HepG2 (cell line): ENCODE measurements around the gene CRLF1. TPM values are rescaled to one million over a fixed set of nuclear protein-coding genes. Genes with fewer than 3 reads are reported as not detected.

Source experiments
- AHR ChIP-seq: IDR thresholded peaks from 2 replicates; pipeline ENCODE4 v1.6.1; 2018; ENCODE audit warnings: missing genetic modification reagents, missing compliant biosample characterization
- ARID5B ChIP-seq: IDR thresholded peaks from 2 replicates; pipeline ENCODE4 v1.4.0; 2020; ENCODE audit warnings: mild to moderate bottlenecking, missing genetic modification reagents
- CBFB ChIP-seq: sonication (generic); formaldehyde crosslinking; IDR thresholded peaks from 2 replicates; pipeline ENCODE4 v1.4.0; 2020; ENCODE audit warnings: missing genetic modification reagents
- CEBPZ ChIP-seq: IDR thresholded peaks from 2 replicates; pipeline ENCODE4 v1.6.1; 2012; ENCODE audit warnings: low read length, improper control_type of control experiment
- GABPB1 ChIP-seq: IDR thresholded peaks from 2 replicates; pipeline ENCODE4 v1.6.1; 2016; ENCODE audit warnings: mild to moderate bottlenecking, missing genetic modification reagents, moderate library complexity, missing compliant biosample characterization
- HNRNPLL ChIP-seq: fragments of 200-400 bp; formaldehyde crosslinking; IDR thresholded peaks from 2 replicates; pipeline ENCODE4 v1.6.1; 2017; ENCODE audit warnings: mild to moderate bottlenecking, low read depth, low read length; ENCODE audit not compliant: poor library complexity, severe bottlenecking
- KAT8 ChIP-seq: IDR thresholded peaks from 2 replicates; pipeline ENCODE4 v1.6.1; 2016; ENCODE audit warnings: missing genetic modification reagents, missing compliant biosample characterization
- MIER2 ChIP-seq: IDR thresholded peaks from 2 replicates; pipeline ENCODE4 v1.6.1; 2016; ENCODE audit warnings: missing biosample characterization, missing genetic modification reagents
- MYPOP ChIP-seq: sonication (generic); formaldehyde crosslinking; IDR thresholded peaks from 2 replicates; pipeline ENCODE4 v1.8.1; 2023; ENCODE audit warnings: mild to moderate bottlenecking, moderate library complexity, missing genetic modification reagents
- NR2F6 ChIP-seq, 2 experiments: IDR thresholded peaks; 2 replicates each; pipeline ENCODE4 v1.6.1; 2016; ENCODE audit warnings: antibody characterized with exemption in 1 of 2, mild to moderate bottlenecking in 1 of 2
- POLR2A ChIP-seq, 2 experiments: IDR thresholded peaks; 2 replicates each; pipeline ENCODE4 v1.6.1; 2011; ENCODE audit warnings: low read depth in 2 of 2, low read length in 2 of 2, mild to moderate bottlenecking in 1 of 2, moderate library complexity in 1 of 2; ENCODE audit not compliant: insufficient read depth in 1 of 2
- RARA ChIP-seq: IDR thresholded peaks from 2 replicates; pipeline ENCODE4 v1.6.1; 2016; ENCODE audit warnings: missing genetic modification reagents, missing compliant biosample characterization
- RXRA ChIP-seq: sonication (generic); formaldehyde crosslinking; IDR thresholded peaks from 2 replicates; pipeline ENCODE4 v1.5.1; 2020; ENCODE audit warnings: missing genetic modification reagents
- TEAD3 ChIP-seq: optimal IDR thresholded peaks from 2 replicates; pipeline ENCODE3; 2016; ENCODE audit warnings: borderline replicate concordance
- THRA ChIP-seq: sonication (generic); formaldehyde crosslinking; IDR thresholded peaks from 2 replicates; pipeline ENCODE4 v1.4.0; 2020; ENCODE audit warnings: missing genetic modification reagents, borderline replicate concordance
- ZBTB43 ChIP-seq: sonication (generic); formaldehyde crosslinking; conservative IDR thresholded peaks from 2 replicates; pipeline ENCODE4 v1.4.0; 2020; ENCODE audit warnings: missing genetic modification reagents
- ZNF383 ChIP-seq: sonication (generic); formaldehyde crosslinking; IDR thresholded peaks from 2 replicates; pipeline ENCODE4 v1.4.0; 2020; ENCODE audit warnings: missing genetic modification reagents, mild to moderate bottlenecking, borderline replicate concordance
- ZNF441 ChIP-seq: sonication (generic); formaldehyde crosslinking; IDR thresholded peaks from 2 replicates; pipeline ENCODE4 v1.7.0; 2021; ENCODE audit warnings: missing genetic modification reagents, borderline replicate concordance
- ZNF496 ChIP-seq: sonication (generic); formaldehyde crosslinking; IDR thresholded peaks from 2 replicates; pipeline ENCODE4 v1.8.1; 2023; ENCODE audit warnings: mild to moderate bottlenecking, moderate library complexity, missing genetic modification reagents; ENCODE audit not compliant: insufficient replicate concordance
- polyA plus RNA-seq, 8 experiments: library from polyadenylated mRNA; depleted of rRNA in 3 of 8; stranded (reverse) in 7 of 8; unstranded in 1 of 8; fragments of >200 nt; fragmentation: Illumina TruSeq in 4 of 8; extraction: Trizol in 4 of 8; gene quantifications; 2 replicates each; pipeline versions ENCODE4 v1.2.1 to v1.2.3, GENCODE V29; 2011 to 2016; ENCODE audit warnings: low read depth in 4 of 8, missing spikeins in 1 of 8, mixed read lengths in 1 of 8; ENCODE audit not compliant: insufficient read depth in 1 of 8
- total RNA-seq, 5 experiments: library from RNA; depleted of rRNA; stranded (reverse); fragments of >200 nt; fragmentation: Illumina TruSeq; extraction: Trizol; gene quantifications; 2 replicates each; pipeline ENCODE4 v1.2.3, GENCODE V29; 2016; ENCODE audit warnings: low read depth in 1 of 5

The CRLF1 gene
- total and polyA plus RNA-seq, 2 of the 13 experiments (the other 11 are each of a cell fraction or from before 2014, with no cell fraction given): 217 to 296 TPM

- TF ChIP-seq ZBTB43 (no peak), MIER2 (CRISPR knock-in tag) (no peak), ZNF383 (CRISPR knock-in tag) (no peak), AHR (CRISPR knock-in tag) (no peak), NR2F6 (IDR thresholded peaks at IDR 0.05) (no peak), NR2F6 (CRISPR knock-in tag; IDR thresholded peaks at IDR 0.05) (peak; percentile 50; the same call in 1 of the 2 replicates), KAT8 (0 out of 2 replicates have a peak, but pooled peaks have one; percentile 8), CBFB (CRISPR knock-in tag) (peak; percentile 53; the same call in 1 of the 2 replicates), POLR2A (IDR thresholded peaks at IDR 0.05; ENCODE audit: insufficient read depth in 1 of 2, low read depth in 2 of 2, low read length in 2 of 2) (peak in 1 of 2 experiments; percentile 21; a peak in 1 of 4 replicates), ZNF496 (CRISPR knock-in tag) (no peak), RXRA (CRISPR knock-in tag) (peak; percentile 87), RARA (CRISPR knock-in tag) (peak; percentile 77), ARID5B (CRISPR knock-in tag) (peak; percentile 45; the same call in 1 of the 2 replicates), HNRNPLL (peak; percentile 94), GABPB1 (CRISPR knock-in tag) (peak; percentile 68), THRA (peak; percentile 92), TEAD3 (CRISPR knock-in tag) (peak; percentile 29), CEBPZ (no peak), MYPOP (peak; percentile 89), ZNF441 (CRISPR knock-in tag) (no peak)
Measured at GRCh38 chr19:18611327-18612050, 4.9 kb upstream of the CRLF1 start (continued).
